22Rv1 (cell line): ENCODE measurements around the gene RNU1-2.

Experiments
- ZFX ChIP-seq: fragments of 450-650 bp; IDR thresholded peaks from 2 replicates; pipeline ENCODE4 v1.6.1; 2017; ENCODE audit warnings: antibody characterized with exemption, borderline replicate concordance
- TF ChIP-seq, protein P1 (sequence below): fragments of 450-650 bp; IDR thresholded peaks from 2 replicates; pipeline ENCODE4 v1.5.1; 2017; ENCODE audit warnings: mild to moderate bottlenecking

GRCh38 chr1:16904560-16905109, 8.9 kb downstream of the RNU1-2 start:
- TF ChIP-seq, protein P1, sequence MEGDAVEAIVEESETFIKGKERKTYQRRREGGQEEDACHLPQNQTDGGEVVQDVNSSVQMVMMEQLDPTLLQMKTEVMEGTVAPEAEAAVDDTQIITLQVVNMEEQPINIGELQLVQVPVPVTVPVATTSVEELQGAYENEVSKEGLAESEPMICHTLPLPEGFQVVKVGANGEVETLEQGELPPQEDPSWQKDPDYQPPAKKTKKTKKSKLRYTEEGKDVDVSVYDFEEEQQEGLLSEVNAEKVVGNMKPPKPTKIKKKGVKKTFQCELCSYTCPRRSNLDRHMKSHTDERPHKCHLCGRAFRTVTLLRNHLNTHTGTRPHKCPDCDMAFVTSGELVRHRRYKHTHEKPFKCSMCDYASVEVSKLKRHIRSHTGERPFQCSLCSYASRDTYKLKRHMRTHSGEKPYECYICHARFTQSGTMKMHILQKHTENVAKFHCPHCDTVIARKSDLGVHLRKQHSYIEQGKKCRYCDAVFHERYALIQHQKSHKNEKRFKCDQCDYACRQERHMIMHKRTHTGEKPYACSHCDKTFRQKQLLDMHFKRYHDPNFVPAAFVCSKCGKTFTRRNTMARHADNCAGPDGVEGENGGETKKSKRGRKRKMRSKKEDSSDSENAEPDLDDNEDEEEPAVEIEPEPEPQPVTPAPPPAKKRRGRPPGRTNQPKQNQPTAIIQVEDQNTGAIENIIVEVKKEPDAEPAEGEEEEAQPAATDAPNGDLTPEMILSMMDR: no peak
- TF ChIP-seq ZFX: no peak
